ENCODE results near the gene ZNF213. TPM values are rescaled to one million over a fixed set of nuclear protein-coding genes. Genes with fewer than 3 reads are reported as not detected.
A peak's percentile ranks its signal among the peaks of the same experiment; 100 is the strongest.

The ZNF213 gene
- total RNA-seq, 1 experiment from 2014 or later = 5.3 TPM

- intact Hi-C loops (cut with micrococcal nuclease; ENCODE audit: unreplicated experiment) = no loop called here
- no TSS peak for BruUV-seq (replicated peaks)
- Histone ChIP-seq H3K36me3 (ENCODE audit: control insufficient read depth, insufficient read depth, low read length) (no peaks in the 10 kb centered on the region), H3K4me3 (ENCODE audit: low read depth, low read length) (no peak overlapping the region), H3K27me3 (replicated peaks; ENCODE audit: control insufficient read depth, insufficient read depth, low read length) (no peaks in the 10 kb centered on the region), H3K9me3 (no peaks in the 10 kb centered on the region), H3K4me1 (peaks cover 4% of the 10 kb centered on the region; the same call in 1 of the 2 replicates)
- ChIA-PET CTCF (interaction anchor here (1.1 kb wide), 1 partner anchor 121 kb away, joined by 5 read pairs; no protein-coding TSS in a partner anchor), POLR2A (no interaction called here)
- DNase-seq = no peak
- peaks cover 44% of the 10 kb centered on the region for H3K36me3 Mint-ChIP-seq (ENCODE audit: insufficient read depth, unreplicated experiment)
- no peak for TF ChIP-seq CTCF (IDR thresholded peaks at IDR 0.05; ENCODE audit: insufficient read depth in 1 of 2, low read depth in 1 of 2, low read length in 1 of 2, severe bottlenecking in 1 of 2, unreplicated experiment in 1 of 2)
- H3K4me3 Mint-ChIP-seq (ENCODE audit: unreplicated experiment) = no peak overlapping the region
- no peaks in the 10 kb centered on the region for H3K27me3 Mint-ChIP-seq (ENCODE audit: insufficient read depth, unreplicated experiment)
- H3K27ac Mint-ChIP-seq (ENCODE audit: unreplicated experiment) = no peak overlapping the region
- peaks cover 13% of the 10 kb centered on the region for H3K4me1 Mint-ChIP-seq (ENCODE audit: low read depth, unreplicated experiment)
- no peaks in the 10 kb centered on the region for H3K9me3 Mint-ChIP-seq (ENCODE audit: unreplicated experiment)
Measured at GRCh38 chr16:3121851-3122467, 12.9 kb upstream of the ZNF213 start.

GRCh38 chr16:3122926-3123570 lies 11.8 kb upstream of the ZNF213 start:
- Histone ChIP-seq H3K36me3 (ENCODE audit: control insufficient read depth, insufficient read depth, low read length) (no peaks in the 10 kb centered on the region), H3K4me1 (peaks cover 4% of the 10 kb centered on the region; the same call in 1 of the 2 replicates), H3K9me3 (no peaks in the 10 kb centered on the region), H3K4me3 (ENCODE audit: low read depth, low read length) (peak overlapping the region; percentile 72; the same call in 1 of the 2 replicates), H3K27me3 (replicated peaks; ENCODE audit: control insufficient read depth, insufficient read depth, low read length) (no peaks in the 10 kb centered on the region)
- no peaks in the 10 kb centered on the region for H3K9me3 Mint-ChIP-seq (ENCODE audit: unreplicated experiment)
- peaks cover 13% of the 10 kb centered on the region for H3K4me1 Mint-ChIP-seq (ENCODE audit: low read depth, unreplicated experiment)
- intact Hi-C loops (cut with micrococcal nuclease; ENCODE audit: unreplicated experiment) = no loop called here
- ChIA-PET POLR2A (no interaction called here), CTCF (interaction anchor here (0.5 to 1.7 kb wide), 6 partner anchors 64 to 247 kb away, joined by 3 to 8 read pairs (median 4); no protein-coding TSS in a partner anchor)
- H3K4me3 Mint-ChIP-seq (ENCODE audit: unreplicated experiment) = peak overlapping the region; percentile 90
- TF ChIP-seq CTCF (IDR thresholded peaks at IDR 0.05; ENCODE audit: insufficient read depth in 1 of 2, low read depth in 1 of 2, low read length in 1 of 2, severe bottlenecking in 1 of 2, unreplicated experiment in 1 of 2) = no peak
- peaks cover 51% of the 10 kb centered on the region for H3K36me3 Mint-ChIP-seq (ENCODE audit: insufficient read depth, unreplicated experiment)
- no peak for DNase-seq
- no peaks in the 10 kb centered on the region for H3K27me3 Mint-ChIP-seq (ENCODE audit: insufficient read depth, unreplicated experiment)
- H3K27ac Mint-ChIP-seq (ENCODE audit: unreplicated experiment) = peak overlapping the region; percentile 39
- BruUV-seq (replicated peaks) = no TSS peak

GRCh38 chr16:3123986-3124886 lies 10.6 kb upstream of the ZNF213 start:
- Mint-ChIP-seq H3K9me3 (ENCODE audit: unreplicated experiment) (no peaks in the 10 kb centered on the region), H3K4me1 (ENCODE audit: low read depth, unreplicated experiment) (peaks cover 14% of the 10 kb centered on the region), H3K27me3 (ENCODE audit: insufficient read depth, unreplicated experiment) (no peaks in the 10 kb centered on the region), H3K4me3 (ENCODE audit: unreplicated experiment) (peak overlapping the region; percentile 90), H3K27ac (ENCODE audit: unreplicated experiment) (peak overlapping the region; percentile 87), H3K36me3 (ENCODE audit: insufficient read depth, unreplicated experiment) (peaks cover 44% of the 10 kb centered on the region)
- Histone ChIP-seq H3K4me3 (ENCODE audit: low read depth, low read length) (peak overlapping the region; percentile 72), H3K36me3 (ENCODE audit: control insufficient read depth, insufficient read depth, low read length) (no peaks in the 10 kb centered on the region), H3K4me1 (peaks cover 4% of the 10 kb centered on the region; the same call in 1 of the 2 replicates), H3K9me3 (no peaks in the 10 kb centered on the region), H3K27me3 (replicated peaks; ENCODE audit: control insufficient read depth, insufficient read depth, low read length) (no peaks in the 10 kb centered on the region)
- CTCF ChIA-PET = interaction anchor here (0.8 to 2.1 kb wide), 3 partner anchors 11 to 92 kb away, joined by 3 to 14 read pairs (median 8); partner anchors contain the start of gene ZNF213
- intact Hi-C loops (cut with micrococcal nuclease; ENCODE audit: unreplicated experiment) = loop anchor here (1.0 kb wide), 2 partner anchors 18 to 65 kb away; no protein-coding TSS in a partner anchor
- peak; percentile 95 to 96 for DNase-seq
- BruUV-seq (replicated peaks) = no TSS peak
- POLR2A ChIA-PET = interaction anchor here (0.6 kb wide), 1 partner anchor 277 kb away, joined by 3 read pairs; the partner anchor contains the start of genes ZNF174 and ZSCAN32
- TF ChIP-seq CTCF (IDR thresholded peaks at IDR 0.05; ENCODE audit: insufficient read depth in 1 of 2, low read depth in 1 of 2, low read length in 1 of 2, severe bottlenecking in 1 of 2, unreplicated experiment in 1 of 2) = peak in 1 of 2 experiments; percentile 29
